ENCODE measurements around the gene C2orf68.

The C2orf68 gene

DNA sequence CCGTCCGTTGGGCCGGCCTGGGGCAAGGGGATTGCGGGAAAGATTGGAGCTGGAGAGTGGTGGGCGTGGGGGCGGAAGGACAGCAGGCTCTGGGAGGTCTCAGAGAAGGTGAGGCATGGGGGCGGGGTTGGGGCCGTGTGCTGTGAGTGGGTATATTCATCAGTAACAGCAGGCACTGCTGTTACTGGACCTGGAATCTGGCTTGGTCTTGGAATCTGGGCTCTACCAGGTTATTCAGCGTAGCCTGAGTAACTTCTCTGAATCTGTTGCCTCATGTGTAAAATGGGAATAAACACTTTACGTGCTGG, 15.9 kb downstream of the C2orf68 start:
- peak overlapping the region; percentile 74 for H3K4me3 ChIP-seq (ENCODE audit: low read depth, low read length)
- ChIA-PET POLR2A (interaction anchor here (1.0 to 4.1 kb wide), 17 partner anchors 8 to 242 kb away, joined by 3 to 43 read pairs (median 7); partner anchors contain the start of genes C2orf68, ELMOD3, GGCX and MAT2A), CTCF (interaction anchor here (0.6 to 1.2 kb wide), 3 partner anchors 10 to 20 kb away, joined by 3 read pairs; partner anchors contain the start of genes USP39 and VAMP8)
- no peaks in the 10 kb centered on the region for H3K9me3 ChIP-seq (ENCODE audit: control insufficient read depth, insufficient read depth, low read depth, low read length)
- peak overlapping the region; percentile 32; the same call in 1 of the 2 replicates for H3K27ac ChIP-seq (ENCODE audit: extremely low read depth, low read depth, low read length)
- H3K36me3 ChIP-seq (ENCODE audit: control insufficient read depth in 2 of 2, insufficient read depth in 1 of 2, low read length in 2 of 2) = peaks cover 7 to 35% of the 10 kb centered on the region in 2 experiments; a peak in 2 of 3 replicates
- 0 out of 2 replicates have a peak, but pooled peaks cover 3% of the 10 kb centered on the region for H3K4me1 ChIP-seq (ENCODE audit: control insufficient read depth, insufficient read depth, low read length)
- TF ChIP-seq KLF7 (tag by site-specific recombination; IDR thresholded peaks at IDR 0.05; ENCODE audit: borderline replicate concordance) (no peak), YY1 (tag by site-specific recombination; IDR thresholded peaks at IDR 0.05) (no peak), IKZF3 (tag by site-specific recombination; IDR thresholded peaks at IDR 0.05) (no peak), ZNF169 (tag by site-specific recombination; IDR thresholded peaks at IDR 0.05) (no peak), ZNF174 (tag by site-specific recombination; IDR thresholded peaks at IDR 0.05) (no peak), ZNF529 (tag by site-specific recombination; IDR thresholded peaks at IDR 0.05; ENCODE audit: insufficient replicate concordance) (no peak), SP7 (tag by site-specific recombination; IDR thresholded peaks at IDR 0.05) (no peak), ZNF175 (tag by site-specific recombination; IDR thresholded peaks at IDR 0.05) (no peak), EGR2 (tag by site-specific recombination; IDR thresholded peaks at IDR 0.05; ENCODE audit: low read depth) (peak; percentile 78), ZBTB20 (tag by site-specific recombination; IDR thresholded peaks at IDR 0.05) (no peak), HIC1 (tag by site-specific recombination; IDR thresholded peaks at IDR 0.05) (no peak), ZNF239 (tag by site-specific recombination; IDR thresholded peaks at IDR 0.05) (no peak), ZNF571 (tag by site-specific recombination; IDR thresholded peaks at IDR 0.05) (no peak), ZFHX2 (tag by site-specific recombination; conservative IDR thresholded peaks at IDR 0.05) (peak; percentile 75), ZNF830 (tag by site-specific recombination; IDR thresholded peaks at IDR 0.05; ENCODE audit: low read depth) (no peak), KLF9 (tag by site-specific recombination; IDR thresholded peaks at IDR 0.05; ENCODE audit: low read depth) (peak; percentile 7; the same call in 1 of the 2 replicates), ZNF114 (tag by site-specific recombination; IDR thresholded peaks at IDR 0.05) (no peak), REST (tag by site-specific recombination; IDR thresholded peaks at IDR 0.05) (no peak), ZNF600 (tag by site-specific recombination; IDR thresholded peaks at IDR 0.05) (no peak), ZIC2 (tag by site-specific recombination; IDR thresholded peaks at IDR 0.05) (no peak), ZNF140 (tag by site-specific recombination; IDR thresholded peaks at IDR 0.05) (no peak), ZNF558 (tag by site-specific recombination; IDR thresholded peaks at IDR 0.05) (no peak), KLF16 (tag by site-specific recombination; IDR thresholded peaks at IDR 0.05) (peak; percentile 22; the same call in 1 of the 2 replicates), RBAK (tag by site-specific recombination; IDR thresholded peaks at IDR 0.05) (no peak), ZNF473 (tag by site-specific recombination; IDR thresholded peaks at IDR 0.05) (no peak)
- TF ChIP-seq, protein P1, sequence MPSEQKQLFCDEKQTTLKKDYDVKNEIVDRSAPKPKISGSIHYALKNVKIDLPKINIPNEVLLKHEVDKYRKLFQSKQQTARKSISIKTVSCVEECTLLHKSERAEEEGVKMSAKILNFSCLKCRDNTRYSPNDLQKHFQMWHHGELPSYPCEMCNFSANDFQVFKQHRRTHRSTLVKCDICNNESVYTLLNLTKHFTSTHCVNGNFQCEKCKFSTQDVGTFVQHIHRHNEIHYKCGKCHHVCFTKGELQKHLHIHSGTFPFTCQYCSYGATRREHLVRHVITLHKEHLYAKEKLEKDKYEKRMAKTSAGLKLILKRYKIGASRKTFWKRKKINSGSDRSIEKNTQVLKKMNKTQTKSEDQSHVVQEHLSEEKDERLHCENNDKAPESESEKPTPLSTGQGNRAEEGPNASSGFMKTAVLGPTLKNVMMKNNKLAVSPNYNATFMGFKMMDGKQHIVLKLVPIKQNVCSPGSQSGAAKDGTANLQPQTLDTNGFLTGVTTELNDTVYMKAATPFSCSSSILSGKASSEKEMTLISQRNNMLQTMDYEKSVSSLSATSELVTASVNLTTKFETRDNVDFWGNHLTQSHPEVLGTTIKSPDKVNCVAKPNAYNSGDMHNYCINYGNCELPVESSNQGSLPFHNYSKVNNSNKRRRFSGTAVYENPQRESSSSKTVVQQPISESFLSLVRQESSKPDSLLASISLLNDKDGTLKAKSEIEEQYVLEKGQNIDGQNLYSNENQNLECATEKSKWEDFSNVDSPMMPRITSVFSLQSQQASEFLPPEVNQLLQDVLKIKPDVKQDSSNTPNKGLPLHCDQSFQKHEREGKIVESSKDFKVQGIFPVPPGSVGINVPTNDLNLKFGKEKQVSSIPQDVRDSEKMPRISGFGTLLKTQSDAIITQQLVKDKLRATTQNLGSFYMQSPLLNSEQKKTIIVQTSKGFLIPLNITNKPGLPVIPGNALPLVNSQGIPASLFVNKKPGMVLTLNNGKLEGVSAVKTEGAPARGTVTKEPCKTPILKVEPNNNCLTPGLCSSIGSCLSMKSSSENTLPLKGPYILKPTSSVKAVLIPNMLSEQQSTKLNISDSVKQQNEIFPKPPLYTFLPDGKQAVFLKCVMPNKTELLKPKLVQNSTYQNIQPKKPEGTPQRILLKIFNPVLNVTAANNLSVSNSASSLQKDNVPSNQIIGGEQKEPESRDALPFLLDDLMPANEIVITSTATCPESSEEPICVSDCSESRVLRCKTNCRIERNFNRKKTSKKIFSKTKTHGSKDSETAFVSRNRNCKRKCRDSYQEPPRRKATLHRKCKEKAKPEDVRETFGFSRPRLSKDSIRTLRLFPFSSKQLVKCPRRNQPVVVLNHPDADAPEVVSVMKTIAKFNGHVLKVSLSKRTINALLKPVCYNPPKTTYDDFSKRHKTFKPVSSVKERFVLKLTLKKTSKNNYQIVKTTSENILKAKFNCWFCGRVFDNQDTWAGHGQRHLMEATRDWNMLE (tag by site-specific recombination; conservative IDR thresholded peaks at IDR 0.05; ENCODE audit: low read depth) = no peak
- TF ChIP-seq, protein P2, sequence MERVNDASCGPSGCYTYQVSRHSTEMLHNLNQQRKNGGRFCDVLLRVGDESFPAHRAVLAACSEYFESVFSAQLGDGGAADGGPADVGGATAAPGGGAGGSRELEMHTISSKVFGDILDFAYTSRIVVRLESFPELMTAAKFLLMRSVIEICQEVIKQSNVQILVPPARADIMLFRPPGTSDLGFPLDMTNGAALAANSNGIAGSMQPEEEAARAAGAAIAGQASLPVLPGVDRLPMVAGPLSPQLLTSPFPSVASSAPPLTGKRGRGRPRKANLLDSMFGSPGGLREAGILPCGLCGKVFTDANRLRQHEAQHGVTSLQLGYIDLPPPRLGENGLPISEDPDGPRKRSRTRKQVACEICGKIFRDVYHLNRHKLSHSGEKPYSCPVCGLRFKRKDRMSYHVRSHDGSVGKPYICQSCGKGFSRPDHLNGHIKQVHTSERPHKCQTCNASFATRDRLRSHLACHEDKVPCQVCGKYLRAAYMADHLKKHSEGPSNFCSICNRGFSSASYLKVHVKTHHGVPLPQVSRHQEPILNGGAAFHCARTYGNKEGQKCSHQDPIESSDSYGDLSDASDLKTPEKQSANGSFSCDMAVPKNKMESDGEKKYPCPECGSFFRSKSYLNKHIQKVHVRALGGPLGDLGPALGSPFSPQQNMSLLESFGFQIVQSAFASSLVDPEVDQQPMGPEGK (tag by site-specific recombination; IDR thresholded peaks at IDR 0.05) = 0 out of 2 replicates have a peak, but pooled peaks have one; percentile 51

Measured in HEK293 (cell line).